Lower leg skin (tissue), 4 donors: ENCODE results near the gene MRPL17. TPM values are rescaled to one million over a fixed set of nuclear protein-coding genes. Genes with fewer than 3 reads are reported as not detected.

Source experiments
- DNase-seq, 2 donors: peaks; one replicate each; pipeline ENCODE4 v3.0.0-alpha.2; 2019; ENCODE audit warnings: low spot score in 2 of 2
- H3K4me3 ChIP-seq: fragments of 200-600 bp; sonication (generic); 2 replicates; pipeline ENCODE4 v1.5.1; 2017; ENCODE audit warnings: mild to moderate bottlenecking, low read depth; ENCODE audit not compliant: poor library complexity, severe bottlenecking
- POLR2A ChIP-seq, 2 donors: fragments of 450-650 bp; IDR thresholded peaks; one replicate each; pipeline ENCODE4 v1.6.1; 2016 to 2017; ENCODE audit warnings: antibody characterized with exemption in 2 of 2, mild to moderate bottlenecking in 1 of 2, moderate library complexity in 1 of 2
- WGBS, 2 donors: methylation state at CpG; one replicate each; pipeline ENCODE4 v1.1.5; 2018; 5-methylcytosine and 5-hydroxymethylcytosine counted together
- intact Hi-C: fragments of 100-400 bp; cut with DNase I; formaldehyde crosslinking; loops from one replicate; pipeline ENCODE4 v1.15.0; 2023; ENCODE audit warnings: low total_unique reads
- total RNA-seq, 4 donors: library from RNA; depleted of rRNA; stranded (reverse); fragments of >200 nt; gene quantifications; one replicate each; pipeline ENCODE4 v1.1.0, GENCODE V29; 2016
- TF ChIP-seq, protein P1 (sequence below), 3 donors: fragments of 450-650 bp; IDR thresholded peaks; one replicate each; pipeline ENCODE4 v1.5.1; 2016; ENCODE audit warnings: antibody characterized with exemption in 3 of 3, mild to moderate bottlenecking in 3 of 3, moderate library complexity in 2 of 3

The MRPL17 gene
- total RNA-seq, 4 donors from 2014 or later = 16.8 to 115 (median 30.5) TPM

DNA sequence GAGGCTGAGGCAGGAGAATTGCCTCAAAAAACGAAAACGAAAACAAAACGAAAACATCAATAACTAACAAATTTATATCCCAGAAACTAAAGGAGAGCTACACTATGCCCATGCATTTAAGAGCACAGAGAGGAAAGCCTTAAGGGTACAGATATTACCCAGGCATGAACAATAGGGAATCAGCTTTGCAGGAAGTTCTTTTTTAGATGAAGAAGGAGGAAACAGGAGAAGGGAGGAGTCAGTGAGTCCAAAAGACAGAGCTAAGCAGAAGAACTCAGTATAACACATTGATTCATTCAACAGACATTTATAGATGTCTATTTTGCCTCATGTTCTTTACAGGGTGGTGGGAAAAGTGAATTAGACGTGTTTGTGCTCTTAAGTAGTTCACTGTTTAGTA, 8.3 kb downstream of the MRPL17 start:
- WGBS, 2 donors = 67 to 78% methylated on average over 4 of the region's 4 CpGs

DNA sequence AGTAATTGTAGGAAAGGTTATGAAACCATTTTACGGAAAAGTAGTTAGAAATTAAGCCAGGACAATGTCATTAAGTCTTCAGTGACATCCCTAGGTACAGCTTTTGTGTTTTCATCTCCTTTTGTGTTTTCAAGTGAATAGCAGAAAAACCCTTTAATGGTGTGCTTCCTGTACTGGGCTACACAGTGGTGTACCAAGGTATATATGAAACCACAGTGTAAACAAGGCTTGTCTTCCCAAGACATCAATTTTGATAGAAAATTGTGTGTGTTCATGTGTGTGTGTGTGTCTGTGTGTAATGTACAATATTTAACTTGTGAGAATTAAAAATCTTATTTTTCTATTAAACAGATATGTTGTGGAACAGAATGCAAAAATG, 8.9 kb downstream of the MRPL17 start:
- DNase-seq = no peak

More for the DNA sequence above, 8.3 kb downstream of the MRPL17 start:
- no peak for DNase-seq
- TF ChIP-seq, protein P1, sequence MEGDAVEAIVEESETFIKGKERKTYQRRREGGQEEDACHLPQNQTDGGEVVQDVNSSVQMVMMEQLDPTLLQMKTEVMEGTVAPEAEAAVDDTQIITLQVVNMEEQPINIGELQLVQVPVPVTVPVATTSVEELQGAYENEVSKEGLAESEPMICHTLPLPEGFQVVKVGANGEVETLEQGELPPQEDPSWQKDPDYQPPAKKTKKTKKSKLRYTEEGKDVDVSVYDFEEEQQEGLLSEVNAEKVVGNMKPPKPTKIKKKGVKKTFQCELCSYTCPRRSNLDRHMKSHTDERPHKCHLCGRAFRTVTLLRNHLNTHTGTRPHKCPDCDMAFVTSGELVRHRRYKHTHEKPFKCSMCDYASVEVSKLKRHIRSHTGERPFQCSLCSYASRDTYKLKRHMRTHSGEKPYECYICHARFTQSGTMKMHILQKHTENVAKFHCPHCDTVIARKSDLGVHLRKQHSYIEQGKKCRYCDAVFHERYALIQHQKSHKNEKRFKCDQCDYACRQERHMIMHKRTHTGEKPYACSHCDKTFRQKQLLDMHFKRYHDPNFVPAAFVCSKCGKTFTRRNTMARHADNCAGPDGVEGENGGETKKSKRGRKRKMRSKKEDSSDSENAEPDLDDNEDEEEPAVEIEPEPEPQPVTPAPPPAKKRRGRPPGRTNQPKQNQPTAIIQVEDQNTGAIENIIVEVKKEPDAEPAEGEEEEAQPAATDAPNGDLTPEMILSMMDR (IDR thresholded peaks at IDR 0.05) = no peak
- TF ChIP-seq POLR2A (IDR thresholded peaks at IDR 0.05) = no peak
- intact Hi-C loops = no loop called here
- no peak overlapping the region for H3K4me3 ChIP-seq

DNA sequence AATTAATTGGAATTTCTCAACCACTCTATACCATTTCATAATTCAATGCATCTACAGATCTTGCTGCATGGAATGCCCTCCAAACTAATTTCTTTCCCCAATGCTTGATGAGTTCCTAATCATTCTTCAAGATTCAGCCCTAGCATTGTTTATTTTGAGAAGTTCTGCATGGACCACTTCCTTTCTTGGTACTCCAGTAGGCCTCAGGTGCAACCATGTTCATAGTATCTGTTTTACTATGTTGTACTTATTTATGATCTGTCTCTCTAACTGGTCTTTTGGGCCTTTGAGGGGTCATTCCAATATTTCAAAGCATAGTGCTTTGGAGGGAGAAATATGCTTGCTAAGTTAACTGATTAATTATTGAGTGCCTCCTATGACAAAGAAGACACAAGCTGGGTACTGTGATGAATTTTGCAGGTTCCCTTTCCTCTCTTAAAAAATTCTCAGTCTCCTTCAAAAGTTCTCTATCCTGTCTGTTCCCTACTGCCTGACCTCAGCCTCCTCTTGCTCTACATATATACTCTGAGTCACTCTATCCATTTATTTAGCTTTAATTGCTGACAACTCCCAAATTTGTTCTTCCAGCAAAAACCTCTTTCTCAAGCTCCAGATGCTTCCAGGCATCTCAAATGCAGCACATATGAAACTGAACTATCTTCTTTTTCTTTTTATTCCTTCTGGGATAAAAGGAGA, 9.5 kb downstream of the MRPL17 start:
- TF ChIP-seq POLR2A (IDR thresholded peaks at IDR 0.05) = no peak
- TF ChIP-seq, protein P1 (IDR thresholded peaks at IDR 0.05) = no peak
- no peak for DNase-seq
- no peak overlapping the region for H3K4me3 ChIP-seq
- intact Hi-C loops = no loop called here

More for the DNA sequence above, 8.9 kb downstream of the MRPL17 start:
- WGBS, 2 donors = 75 to 87% methylated on average over 1 of the region's 1 CpG
- intact Hi-C loops = no loop called here
- TF ChIP-seq, protein P1 (IDR thresholded peaks at IDR 0.05) = no peak
- no peak for TF ChIP-seq POLR2A (IDR thresholded peaks at IDR 0.05)
- H3K4me3 ChIP-seq = no peak overlapping the region

DNA sequence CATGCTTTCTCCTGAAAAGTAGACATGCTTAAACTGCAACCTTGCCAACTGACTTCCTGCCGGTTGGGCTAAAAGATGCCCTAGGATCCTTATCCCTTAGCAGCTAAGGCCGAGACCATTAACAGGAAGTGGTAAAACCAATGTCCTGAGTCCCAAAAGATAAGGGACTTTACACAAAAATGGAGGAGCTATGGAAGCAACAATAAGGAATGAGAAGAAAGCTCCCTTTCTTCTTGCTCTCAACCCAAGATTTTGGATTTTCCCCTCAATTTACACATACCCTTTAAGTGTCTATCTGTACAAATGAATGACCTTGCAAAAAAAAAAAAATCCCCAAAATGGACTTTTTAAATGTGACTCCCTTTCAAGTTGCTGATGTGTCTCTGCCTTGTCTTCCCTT, 11.1 kb downstream of the MRPL17 start:
- TF ChIP-seq, protein P1 (IDR thresholded peaks at IDR 0.05) = no peak
- no peak for TF ChIP-seq POLR2A (IDR thresholded peaks at IDR 0.05)
- DNase-seq = no peak
- intact Hi-C loops = no loop called here
- WGBS, 2 donors = 86 to 90% methylated on average over 2 of the region's 2 CpGs
- H3K4me3 ChIP-seq = no peak overlapping the region

DNA sequence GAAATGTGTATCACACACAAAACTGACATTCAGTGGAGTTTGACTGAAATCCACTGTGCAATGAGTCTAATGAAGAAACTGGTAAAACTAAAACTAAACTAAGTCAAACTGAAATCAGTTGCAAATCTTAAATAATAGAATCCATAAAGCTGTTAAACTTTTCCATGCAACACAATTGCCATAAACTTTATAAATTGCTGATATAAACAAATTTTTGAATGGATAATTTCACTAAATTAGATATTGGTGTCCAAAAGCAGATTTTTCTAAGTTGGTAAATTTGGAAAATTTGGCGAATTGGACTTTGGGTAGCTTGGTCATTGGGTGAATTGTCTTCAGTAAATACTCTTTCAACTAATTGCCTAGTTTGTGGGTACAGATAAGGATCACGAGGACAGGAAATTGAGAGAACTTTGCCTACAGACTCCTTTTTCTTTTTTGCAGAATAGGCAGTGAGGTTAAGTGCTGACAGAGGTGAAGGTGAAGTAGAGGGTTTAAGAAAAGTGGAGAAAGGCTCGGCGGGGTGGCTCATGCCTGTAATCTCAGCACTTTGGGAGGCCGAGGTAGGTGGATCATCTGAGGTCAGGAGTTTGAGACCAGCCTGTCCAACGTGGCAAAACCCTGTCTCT, 12.8 kb downstream of the MRPL17 start:
- intact Hi-C loops = no loop called here
- TF ChIP-seq, protein P1 (IDR thresholded peaks at IDR 0.05) = no peak
- no peak for TF ChIP-seq POLR2A (IDR thresholded peaks at IDR 0.05)
- no peak overlapping the region for H3K4me3 ChIP-seq
- 76 to 81% methylated on average over 6 of the region's 6 CpGs for WGBS, 2 donors
- DNase-seq = no peak
